NCI-H82 (cell line): Measurements from ENCODE around the gene ADGRL3.

ENCODE experiments used
- DNase-seq: peaks from one replicate; lab custom pipeline; 2025; lab: John Stamatoyannopoulos, UW

The ADGRL3 gene

GRCh38 chr4:61426229-61426628 lies 226.1 kb downstream of the ADGRL3 start:
- no peak for DNase-seq

- DNase-seq = no peak
These were observed 227.1 kb downstream of the ADGRL3 start for GRCh38 chr4:61427099-61427817.

DNA sequence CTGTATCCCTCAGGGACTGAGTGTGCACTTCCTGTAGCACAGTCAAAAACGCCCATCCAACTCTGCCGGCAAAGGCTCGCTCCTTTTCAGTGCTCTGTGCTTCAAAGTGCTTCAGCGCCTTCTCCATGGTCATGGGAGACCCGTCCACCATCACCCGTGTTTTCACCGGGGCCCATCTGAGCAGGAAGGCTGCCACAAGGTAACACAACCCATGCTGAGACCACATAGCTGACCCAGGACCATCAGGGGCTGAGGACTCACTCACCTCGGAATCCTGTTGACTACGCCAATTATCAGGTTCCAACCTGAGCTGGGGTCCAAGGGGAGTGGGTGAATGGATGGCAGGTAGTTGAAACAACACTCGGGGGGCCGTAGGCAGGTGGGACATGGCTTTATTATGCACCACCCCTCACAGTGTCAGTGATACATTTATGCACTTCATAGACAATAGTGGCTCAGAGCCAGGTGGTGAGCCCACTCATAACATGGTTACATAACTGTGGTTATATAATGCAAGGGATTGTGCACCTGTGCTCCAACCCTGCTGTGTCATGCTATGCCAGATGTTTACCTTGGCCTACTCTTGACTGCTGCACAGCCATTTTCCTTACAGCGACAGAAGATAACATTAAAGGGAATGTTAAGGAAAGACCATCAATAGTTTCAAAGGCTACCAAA lies 227.8 kb downstream of the ADGRL3 start:
- no peak for DNase-seq

DNA sequence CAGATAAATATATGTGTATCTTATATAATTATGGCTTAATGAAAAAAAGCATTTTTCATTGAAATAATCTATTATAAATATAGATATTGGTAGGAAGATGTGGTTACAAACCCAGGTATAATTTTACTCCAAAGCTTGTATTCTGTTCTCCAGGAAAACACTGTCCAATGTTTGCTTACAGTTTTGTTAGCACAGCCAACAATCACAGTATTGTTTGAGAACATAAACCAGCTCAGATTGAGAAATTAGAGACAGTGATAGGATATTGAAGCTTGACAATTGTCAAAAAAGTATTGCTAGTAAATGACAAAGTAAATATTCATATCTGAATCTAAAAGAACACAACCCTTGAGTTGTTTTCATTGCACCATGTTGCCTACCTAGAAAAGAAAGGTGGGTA lies 228.8 kb downstream of the ADGRL3 start:
- DNase-seq = no peak

GRCh38 chr4:61431131-61431530 lies 231.0 kb downstream of the ADGRL3 start:
- DNase-seq = peak; percentile 53

- DNase-seq = no peak
These were observed 237.8 kb downstream of the ADGRL3 start for GRCh38 chr4:61437923-61438322.

DNA sequence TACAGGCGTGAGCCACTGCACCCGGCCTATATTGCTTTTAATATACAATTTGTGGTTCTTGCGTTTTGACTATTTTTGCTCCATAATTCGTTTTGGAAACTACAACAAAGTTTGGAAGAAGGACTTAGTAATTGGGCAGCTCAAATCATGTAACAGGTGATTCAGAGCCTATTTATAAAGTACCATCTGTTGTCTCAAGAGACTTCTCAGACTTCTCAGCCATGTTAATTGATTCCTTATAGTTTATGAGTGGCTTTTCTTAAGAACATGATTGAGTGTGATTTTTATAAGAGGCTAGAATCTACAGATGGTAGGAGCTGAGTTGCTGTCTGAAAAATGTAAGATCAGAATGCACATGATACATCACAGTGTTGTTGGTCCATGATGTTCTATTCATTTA lies 240.2 kb downstream of the ADGRL3 start:
- peak; percentile 69 for DNase-seq

DNA sequence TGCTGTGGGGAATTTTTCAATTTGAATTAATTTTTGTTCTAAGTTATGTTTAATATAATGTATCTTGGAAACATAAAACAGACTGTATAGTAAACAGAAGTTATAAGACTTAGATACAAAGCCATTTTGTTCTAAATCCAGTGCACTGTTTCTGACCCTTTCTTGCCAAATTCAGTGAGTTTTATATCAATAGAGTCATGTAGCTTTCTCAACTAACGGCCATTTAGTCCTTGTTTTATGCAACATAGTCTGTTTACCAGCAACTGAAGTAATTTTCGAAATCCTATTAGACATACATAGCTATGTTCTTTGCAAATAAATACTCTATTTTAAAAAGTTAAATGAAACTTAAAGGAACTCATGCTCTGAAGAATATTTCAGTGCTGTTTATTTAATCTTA lies 242.8 kb downstream of the ADGRL3 start:
- DNase-seq = no peak

GRCh38 chr4:61443813-61444510 lies 243.8 kb downstream of the ADGRL3 start:
- DNase-seq = no peak

- DNase-seq = no peak
These were observed 245.4 kb downstream of the ADGRL3 start for GRCh38 chr4:61445374-61446063.

DNA sequence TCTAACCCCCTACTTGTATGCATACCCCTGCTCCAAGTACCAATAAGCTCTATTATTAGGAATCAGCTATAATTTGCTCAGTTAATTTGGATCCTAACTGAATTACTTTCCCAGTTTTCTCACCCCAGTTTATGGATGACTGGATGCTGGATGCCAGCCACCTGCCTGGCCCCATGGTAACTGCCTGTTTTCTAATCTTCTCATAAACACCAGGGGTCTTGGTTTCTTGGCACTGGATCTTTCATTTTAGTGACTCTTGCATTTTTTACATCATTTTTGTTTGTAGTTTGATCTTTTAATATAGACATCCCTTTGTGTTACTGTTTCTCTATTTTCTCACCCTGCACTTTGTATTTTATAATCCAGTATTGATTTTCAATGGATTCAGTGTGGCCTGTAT lies 246.8 kb downstream of the ADGRL3 start:
- no peak for DNase-seq

- DNase-seq = no peak
These were observed 247.8 kb downstream of the ADGRL3 start for GRCh38 chr4:61447918-61448317.

DNA sequence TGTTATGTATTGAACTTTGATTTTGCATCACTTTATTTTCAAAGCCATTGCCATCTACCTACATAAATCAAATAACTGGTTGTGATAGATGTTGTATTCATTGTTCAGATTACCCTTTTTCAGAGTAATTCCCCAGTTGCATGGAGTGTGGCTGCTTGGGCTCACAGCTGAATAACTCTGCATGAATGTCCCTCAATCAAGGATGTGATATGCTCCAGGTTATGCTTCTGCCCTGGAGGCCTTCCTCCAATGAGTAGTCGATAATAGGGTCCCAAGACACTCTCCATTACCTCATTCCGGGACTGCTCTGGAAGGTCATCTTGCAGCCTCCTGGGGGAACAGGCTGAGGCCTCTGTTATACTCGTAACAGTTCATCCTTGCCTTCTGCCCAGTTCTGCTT lies 251.8 kb downstream of the ADGRL3 start:
- no peak for DNase-seq

- no peak for DNase-seq
These were observed 261.8 kb downstream of the ADGRL3 start for GRCh38 chr4:61461956-61462355.

DNA sequence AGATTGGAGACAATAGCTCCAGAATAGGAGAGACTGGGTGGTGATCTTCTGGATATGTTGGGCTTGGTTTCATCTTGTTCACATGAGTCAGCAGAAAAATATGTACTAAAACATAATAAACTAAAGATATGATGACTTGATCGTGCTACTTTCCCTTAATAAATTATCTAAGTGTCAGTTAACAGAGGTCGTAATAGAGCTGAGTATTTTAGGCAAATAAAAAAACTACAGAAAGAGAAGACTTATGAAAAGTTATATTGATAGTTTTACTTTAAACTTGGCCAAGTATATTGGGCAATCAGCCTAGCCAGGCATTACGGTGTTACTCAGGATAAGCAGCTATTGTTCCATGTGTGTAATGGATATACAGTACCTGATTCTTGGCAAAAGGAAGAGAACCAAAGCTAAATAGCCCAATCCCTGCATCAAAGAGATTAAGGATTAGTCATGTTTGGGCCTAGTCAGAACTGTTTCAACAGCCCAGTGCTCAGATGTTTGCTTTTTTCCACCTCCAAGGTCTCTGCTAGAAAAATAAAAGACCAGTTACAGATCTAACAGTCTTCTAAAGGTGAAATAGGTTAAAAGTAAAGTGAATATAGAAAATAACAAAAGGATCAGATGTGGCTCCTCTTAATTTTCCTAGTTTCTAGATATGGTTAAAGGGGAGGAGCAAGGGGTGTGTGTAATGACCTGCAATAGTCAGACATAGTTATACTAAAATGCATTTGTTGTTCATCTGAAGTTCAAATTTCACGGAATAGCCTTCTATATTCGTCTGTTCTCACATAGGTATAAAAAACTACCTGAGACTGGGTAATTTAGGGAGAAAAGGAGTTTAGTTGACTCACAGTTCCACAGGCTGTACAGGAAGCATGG lies 262.6 kb downstream of the ADGRL3 start:
- peak; percentile 9 for DNase-seq

DNA sequence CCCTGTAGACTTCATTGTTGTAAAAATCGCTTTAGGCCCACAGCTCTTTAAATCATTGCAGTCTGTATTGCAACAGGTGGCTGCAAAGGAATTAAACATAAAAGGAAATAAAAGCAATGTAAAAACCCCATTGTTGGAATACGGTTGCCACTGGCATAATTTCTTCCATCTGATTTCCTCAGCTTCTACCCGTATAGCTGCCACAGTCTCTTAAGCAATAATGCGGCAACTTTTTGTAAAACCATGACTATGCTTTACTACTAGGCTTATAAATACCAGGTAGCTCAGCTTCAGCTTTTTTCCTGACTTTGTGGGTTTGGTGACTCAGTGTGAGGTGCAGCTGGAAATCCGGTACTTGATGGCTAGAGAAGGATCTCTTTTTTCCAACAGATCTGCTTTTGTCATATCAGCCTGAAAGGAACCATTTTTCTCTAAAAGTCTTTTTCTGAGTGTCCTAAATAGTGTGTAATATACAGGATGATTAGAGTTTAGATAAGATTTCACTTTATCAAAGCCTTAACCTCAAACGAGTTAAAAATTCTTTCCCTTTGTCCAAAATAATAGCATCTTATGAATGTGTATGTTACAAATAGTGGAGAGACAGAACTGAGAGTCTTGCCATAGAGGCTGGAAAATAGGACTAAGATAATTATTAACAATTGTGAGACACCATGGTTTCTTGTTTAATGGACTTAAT lies 268.0 kb downstream of the ADGRL3 start:
- DNase-seq = no peak

DNA sequence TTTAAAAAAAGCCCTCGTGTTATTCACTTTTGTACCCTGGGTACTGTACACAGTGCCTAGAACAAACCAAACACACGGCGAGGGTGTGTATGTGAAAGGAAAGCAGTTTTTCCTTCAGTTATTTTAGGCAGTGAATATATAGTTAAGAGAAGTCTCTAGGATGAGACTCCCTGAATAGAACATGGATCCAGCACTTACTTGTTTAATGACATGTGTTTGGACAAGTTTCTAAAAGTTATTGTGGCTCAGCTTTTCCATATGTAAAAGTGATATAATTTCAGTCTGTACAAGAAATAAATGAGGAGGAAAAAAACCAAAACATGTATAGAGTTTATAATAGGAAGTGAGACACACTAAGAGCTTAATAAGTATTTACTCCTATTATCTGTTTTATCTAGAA lies 273.2 kb downstream of the ADGRL3 start:
- no peak for DNase-seq

GRCh38 chr4:61478340-61478739 lies 278.2 kb downstream of the ADGRL3 start:
- no peak for DNase-seq

GRCh38 chr4:61485056-61485455 lies 284.9 kb downstream of the ADGRL3 start:
- DNase-seq = no peak

- DNase-seq = no peak
These were observed 289.8 kb downstream of the ADGRL3 start for GRCh38 chr4:61489927-61490326.

DNA sequence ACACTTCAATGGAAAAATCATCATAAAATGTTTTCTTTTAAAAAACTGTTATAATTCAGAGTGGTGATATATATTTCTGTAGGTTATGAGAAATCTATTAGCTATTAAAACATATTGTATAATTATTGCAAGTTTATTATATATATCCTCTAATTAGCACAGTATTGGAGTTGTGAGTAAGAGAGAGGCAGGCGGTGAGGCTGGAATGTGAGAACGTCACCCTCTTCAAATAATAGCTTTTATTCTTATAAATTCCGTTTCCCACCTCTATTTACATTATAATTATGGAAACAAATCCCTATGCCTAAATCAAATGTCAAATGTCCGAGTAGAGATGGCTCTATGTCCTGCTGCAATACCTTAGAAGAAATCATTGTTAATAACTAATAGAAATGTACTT lies 292.9 kb downstream of the ADGRL3 start:
- DNase-seq = no peak
